Neuronal stem cell (in vitro differentiated cells): ENCODE data around the gene PDE5A.

Experiments
- DNase-seq: peaks from one replicate; pipeline ENCODE4 v3.0.0-alpha.2; 2013; ENCODE audit warnings: low spot score
- H2AFZ ChIP-seq: one replicate; pipeline ENCODE4 v1.6.1; 2013; ENCODE audit warnings: mild to moderate bottlenecking, low read length, inconsistent platforms
- H2AK5ac ChIP-seq: 2 replicates; pipeline ENCODE4 v1.6.1; 2013; ENCODE audit warnings: low read depth, mild to moderate bottlenecking, inconsistent platforms, low read length, moderate library complexity, mixed read lengths
- H2BK120ac ChIP-seq: 2 replicates; pipeline ENCODE4 v1.6.1; 2013; ENCODE audit warnings: low read depth, mild to moderate bottlenecking, inconsistent platforms, low read length, moderate library complexity, mixed read lengths
- H2BK12ac ChIP-seq: one replicate; pipeline ENCODE4 v1.6.1; 2013; ENCODE audit warnings: low read length, inconsistent platforms
- H2BK15ac ChIP-seq: 2 replicates; pipeline ENCODE4 v1.6.1; 2013; ENCODE audit warnings: mild to moderate bottlenecking, low read length, inconsistent platforms, mixed read lengths
- H2BK5ac ChIP-seq: one replicate; pipeline ENCODE4 v1.6.1; 2013; ENCODE audit warnings: inconsistent platforms, mild to moderate bottlenecking, low read length, moderate library complexity
- H3K14ac ChIP-seq: one replicate; pipeline ENCODE4 v1.6.1; 2013; ENCODE audit warnings: low read length, inconsistent platforms
- H3K18ac ChIP-seq: 2 replicates; pipeline ENCODE4 v1.6.1; 2013; ENCODE audit warnings: low read length, inconsistent platforms
- H3K23ac ChIP-seq: 2 replicates; pipeline ENCODE4 v1.6.1; 2013; ENCODE audit warnings: low read depth, mild to moderate bottlenecking, mixed read lengths, low read length, inconsistent platforms; ENCODE audit not compliant: poor library complexity
- H3K27ac ChIP-seq: replicated peaks from 3 replicates; pipeline ENCODE4 v1.5.1; 2013; ENCODE audit warnings: low read length, inconsistent platforms
- H3K27me3 ChIP-seq, 3 experiments: 2 replicates each; pipeline ENCODE4 v1.6.1; 2013; ENCODE audit warnings: low read length in 3 of 3, mild to moderate bottlenecking in 2 of 3, inconsistent platforms in 1 of 3, low read depth in 1 of 3, mixed read lengths in 1 of 3, moderate library complexity in 1 of 3; ENCODE audit not compliant: control insufficient read depth in 3 of 3, insufficient read depth in 3 of 3
- H3K36me3 ChIP-seq, 2 donors: replicated peaks in 1 of 2; 2 replicates each; pipeline ENCODE4 v1.6.1; 2013; ENCODE audit warnings: low read length in 2 of 2; ENCODE audit not compliant: control insufficient read depth in 2 of 2, insufficient read depth in 2 of 2
- H3K4ac ChIP-seq: 2 replicates; pipeline ENCODE4 v1.6.1; 2013; ENCODE audit warnings: inconsistent platforms, mild to moderate bottlenecking, low read length, moderate library complexity
- H3K4me1 ChIP-seq, 2 donors: 1 replicate in 1 of 2; 2 replicates in 1 of 2; pipeline ENCODE4 v1.6.1; 2013; ENCODE audit warnings: low read length in 2 of 2, low read depth in 1 of 2; ENCODE audit not compliant: control insufficient read depth in 2 of 2, insufficient read depth in 1 of 2
- H3K4me2 ChIP-seq: one replicate; pipeline ENCODE4 v1.6.1; 2013; ENCODE audit warnings: mild to moderate bottlenecking, low read length, inconsistent platforms; ENCODE audit not compliant: insufficient read depth, poor library complexity, severe bottlenecking
- H3K4me3 ChIP-seq, 2 donors: 2 replicates each; pipeline ENCODE4 v1.5.1; 2013; ENCODE audit warnings: low read length in 2 of 2, mild to moderate bottlenecking in 2 of 2, inconsistent platforms in 1 of 2, moderate library complexity in 1 of 2
- H3K79me1 ChIP-seq: one replicate; pipeline ENCODE4 v1.6.1; 2013; ENCODE audit warnings: low read depth, mild to moderate bottlenecking, inconsistent platforms, low read length, moderate library complexity
- H3K9ac ChIP-seq: one replicate; pipeline ENCODE4 v1.6.1; 2013; ENCODE audit warnings: mild to moderate bottlenecking, low read depth, low read length, inconsistent platforms; ENCODE audit not compliant: poor library complexity
- H3K9me3 ChIP-seq, 2 donors: replicated peaks in 1 of 2; 2 replicates each; pipeline versions ENCODE3 to v1.6.1; 2013; ENCODE audit warnings: low read length in 2 of 2, mild to moderate bottlenecking in 2 of 2, inconsistent platforms in 1 of 2, low read depth in 1 of 2, mixed read lengths in 1 of 2, moderate library complexity in 1 of 2; ENCODE audit not compliant: control insufficient read depth in 2 of 2, insufficient read depth in 1 of 2
- H4K8ac ChIP-seq: one replicate; pipeline ENCODE4 v1.6.1; 2013; ENCODE audit warnings: low read depth, mild to moderate bottlenecking, inconsistent platforms, low read length, moderate library complexity
- H4K91ac ChIP-seq: one replicate; pipeline ENCODE4 v1.6.1; 2013; ENCODE audit warnings: low read length, low read depth, mild to moderate bottlenecking, inconsistent platforms; ENCODE audit not compliant: poor library complexity
- WGBS, 2 donors: extraction: QIAGEN DNeasy Blood & Tissue Kit; methylation state at CpG; one replicate each; pipeline ENCODE4 v1.1.7; 2013; ENCODE audit warnings: missing lambda C conversion rate in 2 of 2, mixed read lengths in 1 of 2; ENCODE audit not compliant: insufficient read length in 2 of 2, insufficient replicate concordance in 1 of 2; ENCODE audit errors: extremely low coverage in 2 of 2; 5-methylcytosine and 5-hydroxymethylcytosine counted together

Gene PDE5A

DNA sequence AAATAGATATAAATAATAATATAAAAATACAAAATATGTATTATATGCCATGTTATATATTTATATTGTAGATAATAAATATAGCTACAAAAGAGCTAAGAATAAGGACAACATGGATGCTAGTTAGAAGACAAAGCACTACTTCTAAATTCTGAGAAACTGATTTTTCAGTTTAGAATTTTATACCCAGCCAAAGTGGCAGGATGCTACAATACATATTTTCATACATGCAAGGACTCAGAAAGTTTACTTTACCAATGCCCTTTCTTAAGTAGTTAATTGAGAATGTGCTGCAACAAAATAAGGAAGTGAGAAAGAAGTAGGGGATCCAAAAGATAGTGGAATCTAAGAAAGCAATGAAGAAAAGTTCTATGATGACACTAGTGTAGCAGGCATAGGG lies 64.5 kb downstream of the PDE5A start:
- DNase-seq = no peak
- no peak overlapping the region for H3K9ac ChIP-seq

GRCh38 chr4:119559044-119559647 lies 69.5 kb downstream of the PDE5A start:
- Histone ChIP-seq H3K79me1 (no peaks in the 10 kb centered on the region), H4K91ac (no peak overlapping the region), H4K8ac (no peak overlapping the region), H2AFZ (no peak overlapping the region), H2BK120ac (no peak overlapping the region), H2BK15ac (no peak overlapping the region), H3K36me3 (peaks cover 2 to 7% of the 10 kb centered on the region in 2 donors), H2AK5ac (no peak overlapping the region), H3K27ac (no peak overlapping the region), H3K9ac (no peak overlapping the region), H3K14ac (no peak overlapping the region), H3K23ac (no peak overlapping the region), H3K18ac (no peak overlapping the region), H3K4me3 (no peak overlapping the region), H3K4ac (no peak overlapping the region), H2BK12ac (no peak overlapping the region), H3K27me3 (no peaks in the 10 kb centered on the region), H3K9me3 (peaks cover 0 to 6% of the 10 kb centered on the region in 2 donors), H3K4me2 (no peak overlapping the region), H2BK5ac (no peak overlapping the region), H3K4me1 (no peaks in the 10 kb centered on the region)
- no peak for DNase-seq

More for the DNA sequence above, 64.5 kb downstream of the PDE5A start:
- Histone ChIP-seq H2BK5ac (no peak overlapping the region), H3K4me3 (no peak overlapping the region), H2AK5ac (no peak overlapping the region), H4K91ac (no peak overlapping the region), H3K27me3 (no peaks in the 10 kb centered on the region), H2BK15ac (no peak overlapping the region), H4K8ac (no peak overlapping the region), H3K4me2 (no peak overlapping the region), H3K27ac (no peak overlapping the region), H3K79me1 (no peaks in the 10 kb centered on the region), H3K14ac (no peak overlapping the region), H3K9me3 (peaks cover 0 to 19% of the 10 kb centered on the region in 2 donors), H3K23ac (no peak overlapping the region), H2AFZ (no peak overlapping the region), H3K18ac (no peak overlapping the region), H2BK12ac (no peak overlapping the region), H2BK120ac (no peak overlapping the region), H3K4ac (no peak overlapping the region), H3K4me1 (no peaks in the 10 kb centered on the region), H3K36me3 (peaks cover 2 to 3% of the 10 kb centered on the region in 2 donors)

GRCh38 chr4:119550857-119551532 lies 77.6 kb downstream of the PDE5A start:
- Histone ChIP-seq H2AFZ (no peak overlapping the region), H3K18ac (no peak overlapping the region), H3K4me2 (no peak overlapping the region), H3K9me3 (no peaks in the 10 kb centered on the region), H4K91ac (no peak overlapping the region), H3K36me3 (peaks cover 0 to 1% of the 10 kb centered on the region in 2 donors), H2BK12ac (no peak overlapping the region), H2BK5ac (no peak overlapping the region), H3K4ac (no peak overlapping the region), H3K14ac (no peak overlapping the region), H3K23ac (no peak overlapping the region), H2BK120ac (no peak overlapping the region), H3K9ac (no peak overlapping the region), H3K27ac (no peak overlapping the region), H3K27me3 (no peaks in the 10 kb centered on the region), H4K8ac (no peak overlapping the region), H3K4me3 (no peak overlapping the region), H2AK5ac (no peak overlapping the region), H2BK15ac (no peak overlapping the region), H3K4me1 (peaks cover 7 to 24% of the 10 kb centered on the region in 2 donors), H3K79me1 (no peaks in the 10 kb centered on the region)
- DNase-seq = peak; percentile 82
- WGBS, 2 donors = no CpG with 5 or more reads among the region's 2 CpGs

GRCh38 chr4:119549639-119550038 lies 79.0 kb downstream of the PDE5A start:
- Histone ChIP-seq H3K18ac (no peak overlapping the region), H3K4me3 (no peak overlapping the region), H2AK5ac (no peak overlapping the region), H2BK12ac (no peak overlapping the region), H3K36me3 (no peaks in the 10 kb centered on the region), H4K91ac (no peak overlapping the region), H3K4me1 (peaks cover 7 to 24% of the 10 kb centered on the region in 2 donors), H2BK120ac (no peak overlapping the region), H2BK15ac (no peak overlapping the region), H3K9me3 (no peaks in the 10 kb centered on the region), H3K27me3 (no peaks in the 10 kb centered on the region), H3K23ac (no peak overlapping the region), H3K9ac (no peak overlapping the region), H2BK5ac (no peak overlapping the region), H2AFZ (peak overlapping the region; percentile 47), H4K8ac (no peak overlapping the region), H3K79me1 (no peaks in the 10 kb centered on the region), H3K14ac (no peak overlapping the region), H3K4me2 (no peak overlapping the region), H3K4ac (no peak overlapping the region), H3K27ac (no peak overlapping the region)
- no CpG with 5 or more reads among the region's 3 CpGs for WGBS, 2 donors
- no peak for DNase-seq
